Vagina (tissue), 2 donors: ENCODE data around the gene ARL6IP1. TPM values are rescaled to one million over a fixed set of nuclear protein-coding genes. Genes with fewer than 3 reads are reported as not detected.

Experiments used
- DNase-seq, 2 donors: peaks; one replicate each; pipeline ENCODE4 v3.0.0-alpha.2; 2017; ENCODE audit errors: extremely low spot score in 2 of 2
- H3K27ac ChIP-seq: fragments of 200-600 bp; sonication (generic); one replicate; pipeline ENCODE4 v1.5.1; 2019
- H3K27me3 ChIP-seq: fragments of 200-600 bp; sonication (generic); one replicate; pipeline ENCODE4 v1.5.1; 2019
- H3K36me3 ChIP-seq, 2 donors: fragments of 200-600 bp; sonication (generic); one replicate each; pipeline ENCODE4 v1.5.1; 2017 to 2019
- H3K4me1 ChIP-seq: fragments of 200-600 bp; sonication (generic); one replicate; pipeline ENCODE4 v1.5.1; 2019
- H3K4me3 ChIP-seq, 2 donors: fragments of 200-600 bp; sonication (generic); 1 replicate in 1 of 2; 2 replicates in 1 of 2; pipeline ENCODE4 v1.5.1; 2016 to 2019
- H3K9me3 ChIP-seq: fragments of 200-600 bp; sonication (generic); one replicate; pipeline ENCODE4 v1.5.1; 2019
- CTCF ChIP-seq, 3 experiments: fragments of 450-650 bp in 2 of 3; fragments of 200-600 bp in 1 of 3; sonication (generic) in 1 of 3; IDR thresholded peaks; one replicate each; pipeline ENCODE4 v1.5.1; 2017 to 2019; ENCODE audit warnings: antibody characterized with exemption in 3 of 3, mild to moderate bottlenecking in 2 of 3, moderate library complexity in 2 of 3
- POLR2A ChIP-seq, 2 donors: fragments of 450-650 bp; IDR thresholded peaks; one replicate each; pipeline ENCODE4 v1.6.1; 2017; ENCODE audit warnings: antibody characterized with exemption in 2 of 2, mild to moderate bottlenecking in 2 of 2, moderate library complexity in 2 of 2
- POLR2AphosphoS5 ChIP-seq, 2 donors: sonication (generic); formaldehyde crosslinking; IDR thresholded peaks; one replicate each; pipeline ENCODE4 v1.9.0; 2017; ENCODE audit warnings: antibody characterized with exemption in 2 of 2, mild to moderate bottlenecking in 2 of 2, low read depth in 1 of 2; ENCODE audit not compliant: insufficient read depth in 1 of 2
- intact Hi-C: fragments of 100-400 bp; cut with DNase I; formaldehyde crosslinking; loops from one replicate; pipeline ENCODE4 v1.15.1; 2023
- total RNA-seq: library from RNA; depleted of rRNA; stranded (reverse); fragments of >200 nt; gene quantifications from one replicate; pipeline ENCODE4 v1.2.3, GENCODE V29; 2016

ARL6IP1 gene
- total RNA-seq: 103 TPM

DNA sequence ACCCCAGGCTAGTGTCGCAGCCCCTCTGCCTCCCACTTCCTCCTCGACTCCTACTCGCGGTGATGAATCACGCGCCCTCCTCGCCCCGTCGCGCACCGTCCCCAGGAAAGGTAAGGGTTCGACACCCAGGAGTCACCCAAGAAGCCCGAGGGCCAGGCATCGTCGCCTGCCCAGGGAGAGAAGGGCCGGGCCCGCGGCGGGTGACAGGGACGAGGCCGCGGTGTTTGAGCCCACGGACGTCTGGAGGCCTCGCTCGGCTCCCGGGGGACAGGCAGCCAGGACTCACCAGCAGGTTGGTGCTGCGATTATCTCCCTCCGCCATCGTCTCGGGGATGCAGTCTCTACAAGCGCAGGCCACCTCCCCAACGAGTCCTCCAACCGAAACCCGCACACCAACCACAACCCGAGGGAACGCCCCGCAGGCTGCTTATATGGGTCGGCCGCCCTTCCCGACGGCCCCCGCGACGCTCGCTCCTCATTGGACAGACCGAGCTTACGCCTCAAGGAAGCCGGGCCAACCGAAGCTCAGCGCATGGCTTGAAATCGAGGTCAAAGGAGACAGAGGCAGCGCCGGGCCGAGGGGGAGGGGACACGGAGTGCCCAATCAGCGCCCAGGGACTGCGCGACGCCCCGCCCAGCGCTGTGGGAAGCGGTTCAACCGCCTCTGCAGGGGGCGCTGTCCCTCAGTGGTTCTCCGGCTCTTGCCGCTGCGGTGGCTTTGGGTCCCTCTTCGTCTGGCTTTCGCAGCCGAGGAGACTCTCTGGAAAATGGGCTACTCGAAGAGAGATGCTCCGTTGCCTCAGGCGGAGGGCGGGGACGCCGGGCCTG, at the start of gene ARL6IP1:
Gene ARL6IP1 (minus strand): TSS at position 405 of the 828 bp plus-strand sequence. CDS start 83 bp downstream, at position 322.
- H3K4me1 ChIP-seq: peaks cover 38% of the 10 kb centered on the region
- DNase-seq: peak; percentile 98 to 99
- intact Hi-C loops: loop anchor here (10.0 kb wide), 1 partner anchor 153 kb away; no protein-coding TSS in a partner anchor

GRCh38 chr16:18846416-18846815, 45.1 kb upstream of the ARL6IP1 start:
- no peaks in the 10 kb centered on the region for H3K27me3 ChIP-seq
- DNase-seq: no peak
- H3K4me3 ChIP-seq: no peak overlapping the region
- H3K36me3 ChIP-seq: peaks cover 0 to 87% of the 10 kb centered on the region in 2 donors
- no peaks in the 10 kb centered on the region for H3K9me3 ChIP-seq
- TF ChIP-seq POLR2A (IDR thresholded peaks at IDR 0.05): no peak
- TF ChIP-seq CTCF (IDR thresholded peaks at IDR 0.05): no peak
- TF ChIP-seq POLR2AphosphoS5 (IDR thresholded peaks at IDR 0.05; ENCODE audit: insufficient read depth in 1 of 2, low read depth in 1 of 2): no peak
- no peak overlapping the region for H3K27ac ChIP-seq
- no peaks in the 10 kb centered on the region for H3K4me1 ChIP-seq
- intact Hi-C loops: no loop called here

More for the DNA sequence above, at the start of gene ARL6IP1:
- Histone ChIP-seq H3K36me3 (peaks cover 0 to 4% of the 10 kb centered on the region in 2 donors), H3K27me3 (no peaks in the 10 kb centered on the region), H3K4me3 (peak within 1 kb of the TSS; percentile 88 to 98), H3K27ac (peak within 1 kb of the TSS; percentile 89), H3K9me3 (no peaks in the 10 kb centered on the region)
- TF ChIP-seq CTCF (IDR thresholded peaks at IDR 0.05) (peak; percentile 80 to 93 (median 84)), POLR2A (IDR thresholded peaks at IDR 0.05) (peak; percentile 72 to 97), POLR2AphosphoS5 (IDR thresholded peaks at IDR 0.05; ENCODE audit: insufficient read depth in 1 of 2, low read depth in 1 of 2) (peak; percentile 98 to 99)

DNA sequence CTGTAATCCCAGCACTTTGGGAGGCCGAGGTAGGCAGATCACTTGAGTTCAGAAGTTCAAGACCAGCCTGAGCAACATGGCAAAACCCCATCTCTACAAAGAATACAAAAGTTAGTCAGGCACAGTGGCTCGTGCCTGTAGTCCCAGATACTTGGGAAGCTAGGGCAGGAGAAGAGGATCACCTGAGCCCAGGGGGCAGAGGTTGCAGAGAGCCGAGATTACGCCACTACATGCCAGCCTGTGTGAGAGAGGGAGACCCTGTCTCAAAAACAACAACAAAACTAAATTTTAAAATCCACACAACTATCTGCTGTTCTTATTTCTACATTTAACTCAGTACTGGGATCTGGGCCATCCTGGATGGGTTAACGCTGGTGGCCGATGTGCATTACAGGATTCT, 41.2 kb upstream of the ARL6IP1 start:
- Histone ChIP-seq H3K4me1 (no peaks in the 10 kb centered on the region), H3K4me3 (no peak overlapping the region), H3K27ac (no peak overlapping the region), H3K9me3 (no peaks in the 10 kb centered on the region), H3K27me3 (no peaks in the 10 kb centered on the region), H3K36me3 (peaks cover 0 to 85% of the 10 kb centered on the region in 2 donors)
- no peak for TF ChIP-seq CTCF (IDR thresholded peaks at IDR 0.05)
- TF ChIP-seq POLR2AphosphoS5 (IDR thresholded peaks at IDR 0.05; ENCODE audit: insufficient read depth in 1 of 2, low read depth in 1 of 2): no peak
- TF ChIP-seq POLR2A (IDR thresholded peaks at IDR 0.05): no peak
- intact Hi-C loops: no loop called here
- DNase-seq: no peak

DNA sequence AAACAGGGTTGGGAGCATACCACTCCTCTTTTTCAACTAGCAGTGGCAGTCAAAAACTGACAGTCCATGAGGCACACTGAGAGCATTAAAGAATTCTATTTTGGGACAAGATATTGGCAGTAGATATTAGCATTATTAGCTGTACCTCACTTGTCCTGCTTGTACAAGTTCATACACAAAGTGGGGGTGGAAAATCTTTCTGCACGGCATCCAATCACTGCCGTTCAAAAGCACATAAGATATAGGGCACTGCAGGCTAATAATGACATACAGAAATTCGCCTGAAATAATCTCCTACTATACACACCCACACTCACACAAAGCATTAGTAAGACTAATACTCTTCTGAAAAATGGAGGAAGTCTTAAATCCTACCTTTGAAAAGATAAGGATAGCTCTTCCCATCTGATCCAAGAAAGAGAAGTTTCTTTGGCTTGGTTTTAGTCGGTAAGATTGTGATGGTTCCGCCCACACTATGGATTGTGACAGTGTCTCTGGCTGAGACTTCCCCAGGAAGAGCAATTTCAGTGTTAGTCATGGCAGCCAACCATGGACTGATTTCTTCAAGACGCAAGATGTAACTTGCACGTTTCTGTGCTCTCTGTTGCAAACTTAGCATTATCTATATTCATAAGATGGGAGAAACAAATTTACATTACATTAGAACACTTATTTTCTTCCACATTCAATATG, 40.6 kb upstream of the ARL6IP1 start:
- Histone ChIP-seq H3K4me3 (no peak overlapping the region), H3K27ac (no peak overlapping the region), H3K36me3 (peaks cover 0 to 85% of the 10 kb centered on the region in 2 donors), H3K27me3 (no peaks in the 10 kb centered on the region), H3K4me1 (no peaks in the 10 kb centered on the region), H3K9me3 (no peaks in the 10 kb centered on the region)
- no peak for DNase-seq
- intact Hi-C loops: no loop called here
- TF ChIP-seq POLR2A (IDR thresholded peaks at IDR 0.05): no peak

DNA sequence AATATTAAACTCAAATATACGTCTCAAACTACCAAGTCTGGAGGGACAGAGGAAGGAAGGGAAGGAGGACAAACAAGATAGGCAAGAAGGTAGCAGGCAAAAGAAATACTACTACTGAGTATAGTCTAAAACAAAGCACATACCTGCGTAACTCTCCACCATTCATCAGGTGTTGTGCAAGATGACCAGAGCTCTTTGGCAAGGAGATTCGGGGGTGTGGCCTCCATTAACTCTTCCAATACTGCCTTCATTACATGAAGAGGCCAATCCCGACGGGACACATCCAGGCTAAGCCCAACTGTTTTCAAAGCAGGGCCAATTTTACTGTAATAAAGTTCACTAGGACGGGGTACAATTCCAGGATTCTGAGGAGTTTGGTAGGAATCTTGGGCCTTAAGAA, 38.2 kb upstream of the ARL6IP1 start:
- H3K27me3 ChIP-seq: no peaks in the 10 kb centered on the region
- no peak overlapping the region for H3K27ac ChIP-seq
- intact Hi-C loops: no loop called here
- H3K4me3 ChIP-seq: no peak overlapping the region
- peaks cover 0 to 87% of the 10 kb centered on the region in 2 donors for H3K36me3 ChIP-seq
- TF ChIP-seq CTCF (IDR thresholded peaks at IDR 0.05): no peak
- TF ChIP-seq POLR2A (IDR thresholded peaks at IDR 0.05): no peak
- TF ChIP-seq POLR2AphosphoS5 (IDR thresholded peaks at IDR 0.05; ENCODE audit: insufficient read depth in 1 of 2, low read depth in 1 of 2): no peak
- no peaks in the 10 kb centered on the region for H3K9me3 ChIP-seq
- no peak for DNase-seq
- H3K4me1 ChIP-seq: no peaks in the 10 kb centered on the region
